ENCODE data around the gene MYO5C. TPM values are rescaled to one million over a fixed set of nuclear protein-coding genes. Genes with fewer than 3 reads are reported as not detected.

Gene MYO5C
- total and polyA plus RNA-seq, 2 donors (not counting 3 experiments of a cell fraction or from before 2014, with no cell fraction given) = 7.5 to 19.4 TPM

GRCh38 chr15:52257734-52258062 is 37.9 kb downstream of the MYO5C start:
- Histone ChIP-seq H3K27ac (ENCODE audit: insufficient read depth, low read depth, low read length) (no peak overlapping the region), H3K4me3 (replicated peaks in 1 of 3; ENCODE audit: insufficient read depth in 1 of 3, low read depth in 1 of 3, low read length in 3 of 3) (no peak overlapping the region), H2AFZ (ENCODE audit: low read depth, low read length) (no peak overlapping the region), H3K9me3 (replicated peaks; ENCODE audit: control insufficient read depth, insufficient read depth, low read length) (no peaks in the 10 kb centered on the region), H4K20me1 (replicated peaks; ENCODE audit: control insufficient read depth, extremely low read depth, insufficient read depth, low read length) (no peaks in the 10 kb centered on the region), H3K36me3 (ENCODE audit: control insufficient read depth in 2 of 2, extremely low read depth in 1 of 2, insufficient read depth in 2 of 2, low read length in 2 of 2) (no peaks in the 10 kb centered on the region), H3K79me2 (ENCODE audit: control insufficient read depth, insufficient read depth, low read length) (no peaks in the 10 kb centered on the region), H3K4me2 (ENCODE audit: insufficient read depth, low read length) (no peak overlapping the region), H3K9ac (replicated peaks; ENCODE audit: extremely low read depth, insufficient read depth, low read length) (no peak overlapping the region), H3K4me1 (ENCODE audit: control insufficient read depth, extremely low read depth, insufficient read depth, low read length) (peaks cover 40% of the 10 kb centered on the region), H3K9me1 (replicated peaks; ENCODE audit: control insufficient read depth, extremely low read depth, insufficient read depth, low read length) (no peaks in the 10 kb centered on the region), H3K27me3 (ENCODE audit: control insufficient read depth in 2 of 2, insufficient read depth in 2 of 2, low read length in 2 of 2) (no peaks in the 10 kb centered on the region)
- ChIA-PET POLR2A (no interaction called here), CTCF (interaction anchor here (1.1 to 6.1 kb wide), 9 partner anchors 30 to 480 kb away, joined by 3 to 133 read pairs (median 6); partner anchors contain the start of gene ATOSA)
- DNase-seq (ENCODE audit: low read depth, low spot score) (no peak), FAIRE-seq (no peak)
- intact Hi-C loops (cut with micrococcal nuclease) (loop anchor here (2.0 to 10.0 kb wide), 4 partner anchors 160 to 421 kb away; partner anchors contain the start of genes ATOSA and MYO5A), dilution Hi-C loops (cut with MboI; ENCODE audit: extremely low pct_ligation_motif_present, low sequenced_read_pairs) (no loop called here)
- BruUV-seq (replicated peaks) = no TSS peak
- TF ChIP-seq GATA2 (IDR thresholded peaks at IDR 0.05; ENCODE audit: insufficient read depth, insufficient read length, low read depth, low read length) = no peak
- TF ChIP-seq CTCF (IDR thresholded peaks at IDR 0.05; ENCODE audit: extremely low read depth in 1 of 2, insufficient read depth in 1 of 2, low read depth in 1 of 2, low read length in 2 of 2) = no peak
- TF ChIP-seq EZH2 (IDR thresholded peaks at IDR 0.05; ENCODE audit: borderline replicate concordance, low read depth, low read length, severe bottlenecking) = no peak
- no peak for TF ChIP-seq MAX (IDR thresholded peaks at IDR 0.05; ENCODE audit: insufficient read depth, insufficient read length)
- TF ChIP-seq FOS (IDR thresholded peaks at IDR 0.05; ENCODE audit: borderline replicate concordance, insufficient read depth, low read length) = no peak
- no peak for TF ChIP-seq JUN (IDR thresholded peaks at IDR 0.05; ENCODE audit: borderline replicate concordance, insufficient read depth, insufficient read length, low read depth)
- no peak for TF ChIP-seq MYC (IDR thresholded peaks at IDR 0.05; ENCODE audit: low read depth, low read length)
- TF ChIP-seq POLR2AphosphoS5 (IDR thresholded peaks at IDR 0.05; ENCODE audit: insufficient read depth, low read depth, low read length) = no peak
